HG03095 (cell line): ENCODE measurements around the gene TBC1D5.
A peak's percentile ranks its signal among the peaks of the same experiment; 100 is the strongest.
"Not testable (repeated sequence)": the region's sequence is repeated elsewhere in the genome, so short reads cannot be mapped to it uniquely, and the experiment has no call there.

Experiments
- ATAC-seq: cut with Tn5 transposase; IDR thresholded peaks from one replicate; pipeline ENCODE4 v1.9.1; 2021; ENCODE audit warnings: moderate library complexity; ENCODE audit not compliant: unreplicated experiment

Gene TBC1D5

DNA sequence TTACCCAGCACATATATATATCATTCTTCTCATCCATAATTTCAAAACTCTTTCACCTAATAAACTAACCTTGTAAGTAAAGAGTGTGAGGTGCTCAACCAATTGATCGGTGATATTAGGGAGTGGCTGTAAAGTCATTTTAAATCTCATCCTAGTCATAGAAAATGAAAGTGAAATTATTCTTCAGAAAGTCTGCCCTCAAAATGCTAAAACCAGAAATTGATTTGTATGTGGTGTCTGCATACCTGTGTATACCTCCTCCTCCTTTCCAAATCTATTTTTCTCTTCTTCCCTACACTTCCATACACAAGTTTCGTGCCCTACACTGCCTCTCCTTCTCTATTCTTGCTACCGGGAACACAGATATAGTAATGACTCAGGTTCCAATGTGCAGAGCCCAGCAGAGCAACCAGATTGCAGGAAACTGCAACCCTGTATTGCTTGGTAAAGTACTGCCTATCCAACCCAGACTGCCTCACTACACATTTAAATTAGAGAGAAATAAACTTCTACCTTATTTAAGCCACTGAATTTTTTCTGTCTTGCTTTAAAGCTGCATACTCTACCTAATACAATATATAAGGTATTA lies 7.4 kb upstream of the TBC1D5 start:
- ATAC-seq, result no peak

DNA sequence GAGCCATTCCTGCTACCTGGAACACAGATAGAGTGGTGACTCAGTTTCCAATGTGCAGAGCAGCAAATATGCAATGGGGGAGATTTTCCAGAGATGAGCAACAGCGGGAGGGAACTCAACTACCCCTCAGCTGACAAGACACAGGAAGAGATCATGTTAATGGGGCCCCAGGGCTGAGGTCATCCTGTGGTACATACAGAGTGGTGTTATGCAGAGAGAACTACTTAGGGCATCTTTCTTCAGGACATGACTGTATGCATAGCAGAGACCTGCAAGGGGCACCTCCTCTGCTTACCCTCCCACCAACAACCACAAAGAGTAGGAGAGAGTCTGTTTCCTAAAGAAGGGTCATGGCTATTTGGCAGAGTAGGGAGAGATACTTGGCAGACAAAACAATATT lies 6.8 kb upstream of the TBC1D5 start:
- ATAC-seq, result no peak

DNA sequence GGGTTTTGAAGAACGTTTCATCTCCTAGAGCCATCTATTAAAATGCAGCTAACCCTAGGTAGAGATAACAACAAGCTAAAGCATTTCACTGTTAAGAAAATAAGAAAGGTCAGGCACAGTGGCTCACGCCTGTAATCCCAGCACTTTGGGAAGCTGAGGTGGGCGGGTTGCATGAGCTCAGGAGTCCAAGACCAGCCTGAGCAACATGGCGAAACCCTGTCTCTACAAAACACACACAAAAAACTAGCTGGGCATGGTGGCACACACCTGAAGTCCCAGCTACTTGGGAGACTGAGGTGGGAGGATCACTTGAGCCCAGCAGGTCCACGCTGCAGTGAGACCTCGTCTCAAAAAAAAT lies 5.4 kb upstream of the TBC1D5 start:
- no peak for ATAC-seq

DNA sequence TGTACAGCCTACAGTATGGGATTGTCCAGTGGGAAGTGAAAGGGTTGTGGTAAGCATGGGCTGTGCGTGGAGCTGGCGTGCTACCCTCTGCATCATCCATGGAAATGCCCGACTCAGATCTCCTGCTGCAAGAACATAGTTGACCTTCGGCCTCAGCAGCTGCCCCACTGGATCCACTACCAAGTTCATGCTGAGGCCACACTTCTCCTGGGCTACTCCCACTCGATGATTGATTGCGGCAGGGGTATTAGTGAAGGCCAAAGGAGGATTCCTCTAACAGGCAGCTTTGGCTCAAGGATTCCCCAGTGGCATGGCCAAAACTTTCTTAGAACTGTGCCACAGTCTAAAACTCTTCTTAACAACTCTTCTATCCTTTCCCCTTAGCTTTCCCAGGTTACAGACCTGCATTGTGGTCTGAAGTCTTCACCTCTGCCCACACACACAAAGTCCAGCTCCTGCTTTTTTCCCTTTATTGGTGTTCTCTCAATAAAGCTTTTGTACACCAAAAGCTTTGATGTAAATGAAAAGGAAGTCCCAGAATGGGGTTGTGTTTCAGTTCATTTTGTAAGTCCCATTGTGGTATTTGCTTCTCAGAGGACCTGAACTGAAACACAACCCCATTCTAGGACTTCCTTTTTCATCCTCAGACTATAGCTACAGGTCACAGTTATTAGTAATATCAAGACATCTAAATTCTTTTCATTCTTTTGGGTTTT lies 4.9 kb upstream of the TBC1D5 start:
- peak; percentile 74 for ATAC-seq

DNA sequence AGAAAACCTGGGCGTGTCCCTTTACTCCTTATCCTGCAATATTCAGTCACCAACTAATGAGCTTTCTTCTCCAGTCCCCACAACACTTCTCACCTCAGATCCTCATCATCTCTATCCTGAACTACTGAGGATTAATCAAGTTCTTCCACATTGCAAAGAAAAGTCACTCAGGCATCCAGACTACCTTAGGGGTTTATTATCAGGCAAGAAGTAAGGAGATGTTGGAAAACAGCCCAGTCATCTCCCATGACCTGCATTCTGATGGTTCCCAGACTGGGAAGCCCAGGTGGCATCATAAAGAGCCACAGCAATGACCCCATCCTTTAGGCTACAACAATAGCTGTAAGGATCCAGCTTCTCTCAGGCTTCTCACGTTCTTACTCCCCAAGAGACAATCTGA lies 3.5 kb upstream of the TBC1D5 start:
- no peak for ATAC-seq

DNA sequence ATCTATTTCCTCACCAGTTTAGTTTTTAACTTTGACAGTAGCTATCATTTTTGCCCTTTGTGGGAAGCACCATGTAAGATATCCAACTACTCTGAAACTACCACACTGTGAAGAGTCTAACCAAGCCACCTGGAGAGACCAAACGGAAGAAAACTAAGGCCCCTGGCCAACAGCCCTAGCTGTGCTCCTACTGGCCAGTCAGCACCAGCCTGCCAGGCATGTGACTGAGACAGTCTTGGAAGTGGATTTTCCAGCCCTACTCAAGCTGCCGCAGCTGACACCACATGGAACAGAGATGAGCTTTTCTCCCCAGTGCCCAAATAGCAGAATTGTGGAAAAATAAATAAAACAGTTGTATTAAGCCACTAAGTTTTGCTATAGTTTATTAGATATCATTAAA lies 2.9 kb upstream of the TBC1D5 start:
- ATAC-seq, result no peak

DNA sequence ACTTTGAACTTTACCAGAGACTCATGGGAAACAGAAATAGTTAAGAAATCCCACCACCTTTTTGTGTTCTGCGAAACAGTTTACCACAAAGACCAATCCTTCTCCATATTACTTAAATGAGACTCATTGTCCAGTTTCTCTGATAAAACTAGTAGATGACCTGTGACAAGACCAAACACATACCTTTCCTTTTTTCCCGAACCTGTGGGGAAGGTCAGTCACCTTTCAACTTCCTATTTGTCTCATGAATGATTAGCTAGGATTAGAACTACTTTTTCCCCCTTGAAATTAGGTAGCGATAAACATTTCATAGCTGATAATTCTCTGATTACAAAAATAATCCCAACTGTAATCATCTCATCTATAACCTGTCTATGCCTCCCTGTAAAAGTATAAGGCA lies 2.3 kb upstream of the TBC1D5 start:
- ATAC-seq, result no peak

DNA sequence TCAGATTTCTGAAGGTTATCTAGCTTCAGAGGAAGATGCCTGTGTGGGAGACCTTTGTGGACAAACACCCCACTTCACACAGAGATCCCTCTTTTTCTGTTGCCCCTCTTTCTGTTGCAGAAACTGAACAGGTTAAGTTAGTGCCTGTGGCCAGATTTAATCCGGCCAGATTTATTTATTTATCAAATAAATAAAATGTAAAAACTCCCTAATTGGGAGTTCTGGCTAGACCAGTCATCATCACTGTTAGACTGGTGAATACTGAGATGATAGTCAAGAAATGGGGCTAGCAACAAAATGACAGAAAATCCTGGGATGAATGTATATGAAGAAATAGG lies 1.2 kb upstream of the TBC1D5 start:
- ATAC-seq, result no peak

DNA sequence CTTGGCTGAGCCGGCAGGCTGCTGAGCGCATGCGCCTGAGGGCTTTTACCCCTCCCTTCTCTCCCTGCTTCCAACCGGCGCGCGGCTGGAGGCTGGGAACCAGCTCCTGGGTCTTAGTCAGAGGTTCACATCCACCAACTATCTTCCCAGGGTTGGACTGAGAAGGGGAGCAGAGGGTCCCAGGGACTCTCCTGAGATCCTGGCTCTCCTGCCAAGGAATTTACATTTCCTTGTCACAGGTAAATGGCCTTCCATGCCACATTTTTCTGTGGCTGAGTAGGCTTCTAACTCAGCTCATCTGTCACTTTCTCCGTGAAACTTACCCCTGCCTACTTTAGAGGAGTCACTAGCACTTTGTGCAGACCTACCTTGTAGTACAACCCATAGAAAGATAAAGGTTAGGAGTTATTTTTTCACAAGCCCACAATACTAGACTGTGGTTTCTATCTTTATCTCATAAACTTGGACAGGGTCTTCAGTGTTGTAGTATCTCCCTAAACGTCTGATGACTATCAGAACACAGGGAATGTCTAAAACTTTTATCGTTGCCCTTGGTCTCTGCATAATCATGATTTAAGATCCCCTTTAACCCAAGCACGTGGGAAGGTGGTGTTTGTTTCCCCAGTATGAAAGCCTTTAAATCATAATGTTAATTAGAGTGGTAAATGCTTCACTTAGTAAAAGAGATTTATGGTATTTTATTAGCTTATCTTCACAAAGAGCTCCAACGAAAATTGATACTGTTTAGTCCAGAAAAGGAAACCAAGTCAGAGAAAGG lies 638 bp upstream of the TBC1D5 start:
- no peak for ATAC-seq

DNA sequence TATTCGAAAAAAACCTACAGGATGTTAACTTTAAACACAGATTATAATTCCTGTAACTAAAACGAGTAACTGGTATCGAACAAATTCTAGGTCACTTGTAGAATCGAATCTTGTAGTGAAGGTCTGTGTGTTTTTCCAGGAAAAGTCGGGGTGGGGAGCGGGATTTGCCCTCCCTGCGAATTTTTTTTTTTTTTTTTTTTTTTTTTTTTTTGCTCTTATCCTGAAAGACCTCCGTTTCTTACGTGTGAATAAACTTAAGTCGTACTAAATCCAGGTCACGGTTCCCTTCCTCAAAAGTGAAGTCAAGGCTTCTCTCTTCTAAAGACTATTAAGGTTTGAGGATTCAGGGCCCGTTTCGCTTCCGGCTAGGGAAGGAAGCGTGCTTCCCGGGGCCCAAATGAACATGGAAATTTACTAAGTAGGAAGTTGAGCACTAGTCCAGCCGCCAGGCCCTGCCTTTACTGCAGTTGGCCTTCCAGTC lies 770 bp downstream of the TBC1D5 start:
- ATAC-seq, result no peak

DNA sequence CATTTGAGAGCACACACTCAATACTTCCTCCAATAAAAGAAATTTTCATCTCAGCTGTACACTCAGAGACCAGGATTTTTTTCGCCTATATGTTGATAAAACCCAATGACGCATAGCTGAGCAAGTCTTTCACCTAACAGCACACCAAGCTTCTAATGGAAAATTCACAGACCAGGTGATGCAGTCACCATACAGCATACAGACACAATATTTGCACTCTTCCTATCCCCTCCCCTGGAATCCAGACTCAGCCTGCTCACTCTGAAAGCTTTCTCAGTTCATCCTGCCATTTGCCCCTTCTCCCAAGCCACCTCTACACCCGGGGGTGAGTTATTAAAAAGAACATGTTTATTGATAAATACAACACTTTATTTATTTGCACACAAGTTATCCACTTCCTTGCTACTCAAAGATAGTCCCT lies 1.7 kb downstream of the TBC1D5 start:
- no peak for ATAC-seq

DNA sequence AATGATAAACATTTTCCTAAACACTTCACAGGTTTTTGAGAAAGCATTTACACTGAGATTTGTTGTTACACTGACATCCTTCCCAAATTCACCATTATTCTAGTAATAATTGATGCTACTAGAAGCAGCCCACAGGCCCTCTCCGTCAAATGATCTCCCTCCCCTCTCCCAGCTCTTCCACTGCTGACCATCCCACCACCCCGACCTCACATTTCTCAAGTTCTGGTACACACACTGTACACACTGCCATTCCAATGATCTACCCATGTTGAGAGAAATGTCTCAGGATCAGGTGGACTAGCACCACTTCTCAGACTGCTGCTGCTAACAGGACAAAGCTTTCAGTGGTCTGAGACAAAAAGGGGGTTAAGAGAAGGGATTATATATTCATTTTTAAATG lies 3.5 kb downstream of the TBC1D5 start:
- no peak for ATAC-seq

DNA sequence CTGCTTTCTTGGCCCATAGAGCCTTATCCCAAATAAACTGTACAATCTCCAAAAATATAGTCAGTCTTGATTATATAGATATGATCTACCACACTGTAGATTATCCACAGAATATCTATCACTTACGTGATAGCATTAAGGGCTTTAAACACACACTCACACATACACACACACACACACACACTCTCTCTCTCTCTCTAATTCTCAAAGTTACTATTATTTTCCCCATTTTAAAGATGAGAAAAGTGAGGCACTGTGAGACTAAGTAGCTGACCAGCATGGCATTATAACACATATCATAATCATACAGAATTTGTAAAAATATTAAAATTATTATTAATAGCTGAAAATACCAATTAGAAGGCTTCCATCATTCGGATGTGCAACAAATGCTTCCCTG lies 4.2 kb downstream of the TBC1D5 start:
- no peak for ATAC-seq

DNA sequence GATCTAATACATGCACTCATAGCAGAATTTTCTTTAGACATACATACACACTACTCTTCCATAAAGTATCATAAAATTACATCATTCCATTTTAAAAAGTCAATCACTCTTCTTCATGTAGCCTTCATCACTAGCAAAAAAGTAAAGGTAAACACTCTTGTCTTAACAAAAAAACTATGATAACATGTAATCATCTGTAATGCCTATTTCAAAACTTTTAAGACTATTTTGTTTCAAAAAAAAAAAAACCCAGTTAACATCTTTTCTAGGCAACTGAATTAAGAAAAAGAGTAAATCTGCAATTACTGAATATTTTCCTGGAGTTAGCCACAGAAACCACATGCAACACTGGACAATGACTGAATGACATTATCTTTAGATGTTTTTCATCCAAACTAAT lies 4.8 kb downstream of the TBC1D5 start:
- no peak for ATAC-seq

DNA sequence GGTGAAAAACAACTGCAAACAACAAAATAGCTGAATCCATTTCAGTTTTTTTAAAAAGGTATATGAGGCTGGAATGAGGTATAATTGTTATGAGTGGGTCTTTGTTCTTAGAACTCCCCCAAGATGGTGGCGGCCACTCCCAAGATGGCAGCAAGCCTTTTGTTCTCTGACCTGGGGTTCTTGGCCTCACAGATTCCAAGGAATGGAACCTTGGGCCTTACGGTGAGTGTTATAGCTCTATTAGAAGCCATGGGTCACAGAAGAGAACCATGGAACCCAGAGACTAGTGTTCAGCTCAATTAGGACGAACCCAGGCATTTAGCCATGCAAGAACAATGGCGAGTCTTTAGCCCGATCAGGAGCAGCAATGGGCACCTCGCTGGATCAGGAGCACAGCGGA lies 7.1 kb downstream of the TBC1D5 start:
- ATAC-seq, result not testable (repeated sequence)

DNA sequence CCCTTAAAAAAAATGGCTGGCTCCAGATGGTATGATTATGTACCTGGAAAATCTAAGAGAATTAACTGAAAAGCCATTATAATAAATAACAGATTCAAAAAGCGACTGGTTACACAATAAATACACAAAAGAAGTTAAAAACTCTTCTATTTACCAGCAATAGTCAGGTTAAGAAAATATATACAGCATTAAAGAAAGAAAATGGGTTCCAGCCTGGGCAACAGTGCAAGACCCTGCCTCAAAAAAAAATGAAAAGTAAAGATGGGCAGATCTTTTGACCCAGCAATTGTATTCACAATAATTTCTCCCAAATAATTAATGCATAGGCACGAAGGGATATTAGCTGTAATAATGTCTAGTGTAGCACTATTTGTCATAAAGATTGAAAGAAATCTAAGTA lies 8.7 kb downstream of the TBC1D5 start:
- no peak for ATAC-seq

DNA sequence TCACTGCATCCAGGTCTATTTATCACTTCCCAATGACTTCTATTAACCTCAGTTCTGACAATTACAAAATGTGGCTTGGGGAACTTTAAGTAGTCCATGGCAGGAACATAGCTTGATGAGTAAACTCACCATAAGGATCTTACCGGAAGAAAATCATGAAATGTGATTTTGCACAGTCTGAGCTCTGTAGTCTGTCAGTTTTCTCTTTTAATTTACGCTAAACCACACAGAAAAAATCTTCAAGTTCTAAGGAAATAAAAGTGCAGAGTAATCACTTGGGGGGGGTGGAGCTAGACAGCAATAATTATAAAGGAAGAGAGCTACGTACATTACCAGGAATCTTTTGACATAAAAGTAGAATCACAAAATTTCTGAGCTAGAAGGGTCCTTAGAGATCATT lies 9.2 kb downstream of the TBC1D5 start:
- ATAC-seq, result no peak

DNA sequence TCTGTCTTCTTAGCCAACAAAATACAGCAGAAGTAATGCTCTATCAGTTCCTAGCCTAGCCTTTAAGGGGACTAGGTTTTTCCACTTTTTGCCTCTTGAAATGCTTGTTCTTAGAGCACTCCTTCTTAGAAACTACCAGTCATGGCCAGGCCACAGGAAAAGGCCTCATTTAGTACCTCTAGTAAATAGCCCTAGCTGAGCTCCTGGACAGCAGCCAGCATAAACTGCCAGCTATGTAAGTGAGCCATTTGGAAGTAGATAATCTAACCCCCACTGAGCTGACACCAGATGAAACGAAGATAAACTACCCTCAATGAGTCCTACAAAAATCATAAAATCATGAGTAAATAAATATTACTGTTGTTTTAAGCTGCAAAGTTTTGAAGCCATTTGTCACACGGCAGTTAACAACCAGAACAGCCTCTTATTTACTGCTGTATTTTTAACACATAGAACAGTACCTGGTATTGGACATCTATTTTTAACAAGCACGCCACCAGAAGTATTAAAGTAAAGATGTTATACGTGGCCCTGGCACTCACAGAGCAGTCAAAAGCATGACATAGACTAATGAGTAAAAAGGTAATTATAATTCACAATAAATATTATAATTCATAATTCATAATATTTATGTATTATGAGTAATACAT lies 12.0 kb downstream of the TBC1D5 start:
- ATAC-seq, result no peak

DNA sequence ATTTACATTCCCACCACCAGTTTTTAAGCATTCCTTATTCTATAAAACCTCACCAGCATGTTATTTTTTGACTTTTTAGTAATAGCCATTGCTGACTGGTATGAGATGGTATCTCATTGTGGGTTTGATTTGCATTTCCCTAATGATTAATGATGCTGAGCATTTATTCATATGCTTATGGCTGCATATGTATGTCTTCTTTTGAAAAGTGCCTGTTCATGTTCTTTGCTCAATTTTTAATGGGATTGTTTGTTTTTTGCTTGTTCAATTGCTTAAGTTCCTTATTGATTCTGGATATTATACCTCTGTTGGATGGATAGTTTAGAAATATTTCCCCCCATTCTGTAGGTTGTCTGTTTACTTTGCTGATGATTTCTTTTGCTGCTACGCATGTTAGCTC lies 16.1 kb downstream of the TBC1D5 start:
- ATAC-seq, result no peak

DNA sequence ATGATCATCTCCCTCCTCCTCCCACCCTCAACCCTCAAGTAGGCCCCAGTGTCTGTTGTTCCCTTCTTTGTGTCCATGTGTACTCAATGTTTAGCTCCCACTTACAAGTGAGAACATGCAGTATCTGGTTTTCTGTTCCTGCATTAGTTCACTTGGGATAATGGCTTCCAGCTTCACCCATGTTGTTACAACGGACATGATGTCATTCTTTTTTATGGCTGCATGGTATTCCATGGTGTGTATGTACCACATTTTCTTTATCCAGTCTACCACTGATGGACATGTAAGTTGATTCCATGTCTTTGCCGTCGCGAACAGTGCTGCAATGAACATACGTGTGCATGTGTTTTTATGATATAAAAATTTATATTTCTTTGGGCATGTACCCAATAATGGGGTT lies 16.6 kb downstream of the TBC1D5 start:
- not testable (repeated sequence) for ATAC-seq

DNA sequence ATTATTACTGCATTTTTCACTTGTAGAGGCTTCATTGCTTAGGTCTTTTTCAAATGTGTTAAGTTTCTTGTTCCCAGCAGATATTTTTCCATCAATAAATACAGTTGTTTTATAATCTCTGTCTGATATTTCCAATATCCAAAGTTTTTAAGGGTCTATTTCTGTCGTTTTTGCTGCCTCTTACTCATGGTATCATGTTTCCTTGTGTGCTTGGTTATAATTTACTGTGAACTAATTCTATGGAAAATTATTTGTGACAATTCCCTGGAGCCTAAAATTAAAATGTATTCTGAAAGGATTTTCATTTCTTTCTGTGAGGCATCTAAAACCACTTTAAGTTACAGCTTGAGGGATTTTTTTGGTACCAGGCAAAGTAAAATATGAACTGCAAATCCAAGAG lies 17.5 kb downstream of the TBC1D5 start:
- ATAC-seq, result no peak

DNA sequence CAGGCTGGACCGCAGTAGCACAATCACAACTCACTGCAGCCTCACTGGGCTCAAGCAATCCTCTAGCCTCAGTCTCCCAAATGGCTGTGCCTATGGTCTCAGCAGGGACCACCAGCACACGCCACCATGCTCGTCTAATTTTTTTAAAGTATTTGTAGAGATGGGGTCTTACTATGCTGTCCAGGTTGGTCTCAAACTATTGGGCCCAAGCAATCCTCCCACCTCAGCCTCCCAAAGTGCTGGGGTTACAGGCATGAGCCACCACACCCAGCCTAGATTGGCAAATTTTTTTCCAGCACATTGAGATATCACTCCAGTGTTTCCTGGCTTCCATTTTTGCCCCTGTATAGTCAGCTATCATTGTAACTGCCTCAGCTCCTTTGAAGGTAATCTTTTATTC lies 18.3 kb downstream of the TBC1D5 start:
- ATAC-seq, result no peak
